WTC11 (cell line): ENCODE measurements around the gene ZNF488. TPM values are rescaled to one million over a fixed set of nuclear protein-coding genes. Genes with fewer than 3 reads are reported as not detected.

Experiments used
- ATAC-seq: fragments of 200-7000 bp; cut with Tn5 transposase; 2 replicates; pipeline ENCODE4 v1.10.0; 2021; ENCODE audit warnings: mild to moderate bottlenecking, moderate library complexity
- CTCF ChIA-PET: fragments of 300-600 bp; sonication (Branson Sonifier 250); formaldehyde crosslinking; loops from one replicate; lab custom pipeline; 2021; ENCODE audit warnings: antibody characterized with exemption; lab: Charles Lee
- POLR2A ChIA-PET: fragments of 350-600 bp; sonication (Branson Sonifier 250); formaldehyde crosslinking; loops from one replicate; lab custom pipeline; 2021; ENCODE audit warnings: antibody characterized with exemption; lab: Charles Lee
- DNase-seq: peaks from one replicate; pipeline ENCODE4 v3.0.0; 2021; ENCODE audit warnings: low spot score
- H3K27ac Mint-ChIP-seq: 2 replicates; pipeline ENCODE4 v1.8.0; 2021; ENCODE audit warnings: mixed read lengths
- H3K27me3 Mint-ChIP-seq: 2 replicates; pipeline ENCODE4 v1.8.0; 2021; ENCODE audit warnings: low read depth, mild to moderate bottlenecking, moderate library complexity, mixed read lengths
- H3K36me3 Mint-ChIP-seq: 2 replicates; pipeline ENCODE4 v1.8.0; 2021; ENCODE audit warnings: mixed read lengths
- H3K4me1 Mint-ChIP-seq: 2 replicates; pipeline ENCODE4 v1.8.0; 2022; ENCODE audit warnings: mixed read lengths
- H3K4me3 Mint-ChIP-seq: 2 replicates; pipeline ENCODE4 v1.8.0; 2021; ENCODE audit warnings: mild to moderate bottlenecking, moderate library complexity, mixed read lengths
- H3K9me3 Mint-ChIP-seq: 2 replicates; pipeline ENCODE4 v1.8.0; 2021; ENCODE audit warnings: mixed read lengths
- CREB1 ChIP-seq: sonication (generic); formaldehyde crosslinking; IDR thresholded peaks from 2 replicates; pipeline ENCODE4 v1.8.0; 2023; ENCODE audit warnings: mild to moderate bottlenecking, missing genetic modification reagents
- E2F1 ChIP-seq: sonication (generic); formaldehyde crosslinking; IDR thresholded peaks from 2 replicates; pipeline ENCODE4 v1.8.0; 2022; ENCODE audit warnings: mild to moderate bottlenecking, missing genetic modification reagents
- E2F4 ChIP-seq: sonication (generic); formaldehyde crosslinking; IDR thresholded peaks from 2 replicates; pipeline ENCODE4 v1.8.1; 2022; ENCODE audit warnings: low read depth, mild to moderate bottlenecking, moderate library complexity, missing genetic modification reagents, borderline replicate concordance
- E2F5 ChIP-seq: sonication (generic); formaldehyde crosslinking; IDR thresholded peaks from 2 replicates; pipeline ENCODE4 v1.8.1; 2022; ENCODE audit warnings: mild to moderate bottlenecking, moderate library complexity, missing genetic modification reagents
- FOXP1 ChIP-seq: sonication (generic); formaldehyde crosslinking; IDR thresholded peaks from 2 replicates; pipeline ENCODE4 v1.8.0; 2022; ENCODE audit warnings: missing genetic modification reagents, mild to moderate bottlenecking, moderate library complexity, borderline replicate concordance
- GRHL2 ChIP-seq: fragments of 250-450 bp; sonication (Bioruptor Pico); IDR thresholded peaks from 2 replicates; pipeline ENCODE4 v1.8.0; 2022; ENCODE audit warnings: mild to moderate bottlenecking, moderate library complexity; ENCODE audit not compliant: insufficient replicate concordance, severe bottlenecking
- HMGXB4 ChIP-seq: sonication (generic); formaldehyde crosslinking; IDR thresholded peaks from 2 replicates; pipeline ENCODE4 v1.8.1; 2023; ENCODE audit warnings: mild to moderate bottlenecking, moderate library complexity, missing genetic modification reagents
- IRF1 ChIP-seq: sonication (generic); formaldehyde crosslinking; IDR thresholded peaks from 2 replicates; pipeline ENCODE4 v1.8.0; 2023; ENCODE audit warnings: missing genetic modification reagents
- JUN ChIP-seq: sonication (generic); formaldehyde crosslinking; IDR thresholded peaks from 2 replicates; pipeline ENCODE4 v1.8.0; 2023; ENCODE audit warnings: mild to moderate bottlenecking, missing genetic modification reagents
- MLX ChIP-seq: sonication (generic); formaldehyde crosslinking; IDR thresholded peaks from 2 replicates; pipeline ENCODE4 v1.8.1; 2023; ENCODE audit warnings: mild to moderate bottlenecking, missing genetic modification reagents, moderate library complexity
- NFATC4 ChIP-seq: fragments of 250-450 bp; sonication (Bioruptor Pico); IDR thresholded peaks from 2 replicates; pipeline ENCODE4 v1.9.0; 2021; ENCODE audit warnings: mild to moderate bottlenecking
- NR1H2 ChIP-seq: sonication (generic); formaldehyde crosslinking; IDR thresholded peaks from 2 replicates; pipeline ENCODE4 v1.9.0; 2021; ENCODE audit warnings: mild to moderate bottlenecking, moderate library complexity, missing genetic modification reagents
- OVOL2 ChIP-seq: fragments of 250-450 bp; sonication (Bioruptor Pico); IDR thresholded peaks from 2 replicates; pipeline ENCODE4 v1.9.0; 2021; ENCODE audit warnings: mild to moderate bottlenecking, borderline replicate concordance
- PRRX2 ChIP-seq: fragments of 250-450 bp; sonication (Bioruptor Pico); IDR thresholded peaks from 2 replicates; pipeline ENCODE4 v1.8.0; 2021; ENCODE audit warnings: mild to moderate bottlenecking
- SOX15 ChIP-seq: fragments of 250-450 bp; sonication (Bioruptor Pico); IDR thresholded peaks from 2 replicates; pipeline ENCODE4 v1.9.0; 2021; ENCODE audit warnings: mild to moderate bottlenecking
- TCF7 ChIP-seq: sonication (generic); formaldehyde crosslinking; IDR thresholded peaks from 2 replicates; pipeline ENCODE4 v1.8.0; 2022; ENCODE audit warnings: mild to moderate bottlenecking, low read depth, missing genetic modification reagents, moderate library complexity
- USF1 ChIP-seq: sonication (generic); formaldehyde crosslinking; IDR thresholded peaks from 2 replicates; pipeline ENCODE4 v1.8.0; 2022; ENCODE audit warnings: mild to moderate bottlenecking, missing genetic modification reagents
- ZBTB43 ChIP-seq: sonication (generic); formaldehyde crosslinking; IDR thresholded peaks from 2 replicates; pipeline ENCODE4 v1.8.1; 2023; ENCODE audit warnings: mild to moderate bottlenecking, missing genetic modification reagents
- ZMAT4 ChIP-seq: fragments of 250-450 bp; sonication (Bioruptor Pico); IDR thresholded peaks from 2 replicates; pipeline ENCODE4 v1.9.0; 2021; ENCODE audit warnings: mild to moderate bottlenecking
- ZNF317 ChIP-seq: sonication (generic); formaldehyde crosslinking; IDR thresholded peaks from 2 replicates; pipeline ENCODE4 v1.8.1; 2023; ENCODE audit warnings: low read depth, mild to moderate bottlenecking, moderate library complexity, missing genetic modification reagents, borderline replicate concordance
- ZNF425 ChIP-seq: fragments of 250-450 bp; sonication (Bioruptor Pico); conservative IDR thresholded peaks from 2 replicates; pipeline ENCODE4 v1.9.0; 2021; ENCODE audit warnings: mild to moderate bottlenecking
- ZNF671 ChIP-seq: fragments of 250-450 bp; sonication (Bioruptor Pico); IDR thresholded peaks from 2 replicates; pipeline ENCODE4 v1.8.0; 2021; ENCODE audit warnings: mild to moderate bottlenecking
- total RNA-seq: library from RNA; stranded (reverse); gene quantifications from 3 replicates; pipeline ENCODE4 v1.2.3, GENCODE V29; 2021

Gene ZNF488
- total RNA-seq, 1 experiment from 2014 or later = 8.7 TPM

GRCh38 chr10:47334466-47335295 lies 49.4 kb downstream of the ZNF488 start:
- H3K36me3 Mint-ChIP-seq = no peaks in the 10 kb centered on the region
- H3K27ac Mint-ChIP-seq = no peak overlapping the region
- H3K27me3 Mint-ChIP-seq = no peaks in the 10 kb centered on the region
- POLR2A ChIA-PET = no interaction called here
- no peak overlapping the region for H3K4me3 Mint-ChIP-seq
- no peaks in the 10 kb centered on the region for H3K4me1 Mint-ChIP-seq
- CTCF ChIA-PET = no interaction called here
- DNase-seq (no peak), ATAC-seq (no peak)
- no peaks in the 10 kb centered on the region for H3K9me3 Mint-ChIP-seq
- TF ChIP-seq E2F4 (CRISPR knock-in tag) (no peak), ZBTB43 (CRISPR knock-in tag) (no peak), NFATC4 (no peak), GRHL2 (CRISPR knock-in tag) (no peak), CREB1 (CRISPR knock-in tag) (no peak), JUN (CRISPR knock-in tag) (no peak), SOX15 (no peak), OVOL2 (CRISPR knock-in tag) (no peak), E2F1 (CRISPR knock-in tag) (no peak), TCF7 (CRISPR knock-in tag) (no peak), MLX (CRISPR knock-in tag) (no peak)

- H3K4me3 Mint-ChIP-seq = no peak overlapping the region
- ATAC-seq (no peak), DNase-seq (no peak)
- H3K9me3 Mint-ChIP-seq = peaks cover 6% of the 10 kb centered on the region
- H3K36me3 Mint-ChIP-seq = no peaks in the 10 kb centered on the region
- POLR2A ChIA-PET = no interaction called here
- CTCF ChIA-PET = interaction anchor here (2.7 kb wide), 1 partner anchor 286 kb away, joined by 8 read pairs; no protein-coding TSS in a partner anchor
- H3K27ac Mint-ChIP-seq = no peak overlapping the region
- H3K27me3 Mint-ChIP-seq = no peaks in the 10 kb centered on the region
- H3K4me1 Mint-ChIP-seq = no peaks in the 10 kb centered on the region
- TF ChIP-seq E2F5 (CRISPR knock-in tag) = no peak
- TF ChIP-seq SOX15 = no peak
- TF ChIP-seq FOXP1 (CRISPR knock-in tag) = no peak
- no peak for TF ChIP-seq HMGXB4 (CRISPR knock-in tag)
- no peak for TF ChIP-seq ZMAT4 (CRISPR knock-in tag)
- TF ChIP-seq ZNF671 (CRISPR knock-in tag) = no peak
- no peak for TF ChIP-seq MLX (CRISPR knock-in tag)
- no peak for TF ChIP-seq IRF1
- no peak for TF ChIP-seq ZNF425 (CRISPR knock-in tag)
- TF ChIP-seq PRRX2 = no peak
- no peak for TF ChIP-seq NR1H2 (CRISPR knock-in tag)
- no peak for TF ChIP-seq ZNF317
- TF ChIP-seq USF1 = no peak
These were observed 50.6 kb downstream of the ZNF488 start for GRCh38 chr10:47333532-47333931.
